B cell (primary cell): Measurements from ENCODE around the gene DISP2.

ENCODE experiments used
- EZH2 ChIP-seq: IDR thresholded peaks from 2 replicates; pipeline ENCODE4 v1.6.1; 2012; ENCODE audit warnings: borderline replicate concordance, low read depth, mild to moderate bottlenecking, moderate library complexity, low read length; ENCODE audit not compliant: insufficient read depth, poor library complexity, severe bottlenecking
- TF ChIP-seq, protein P1 (sequence below): fragments of 200-600 bp; IDR thresholded peaks from one replicate; pipeline ENCODE4 v1.8.0; 2022; ENCODE audit warnings: antibody characterized with exemption, mild to moderate bottlenecking

GRCh38 chr15:40310993-40311392 lies 47.0 kb upstream of the DISP2 start:
- TF ChIP-seq, protein P1, sequence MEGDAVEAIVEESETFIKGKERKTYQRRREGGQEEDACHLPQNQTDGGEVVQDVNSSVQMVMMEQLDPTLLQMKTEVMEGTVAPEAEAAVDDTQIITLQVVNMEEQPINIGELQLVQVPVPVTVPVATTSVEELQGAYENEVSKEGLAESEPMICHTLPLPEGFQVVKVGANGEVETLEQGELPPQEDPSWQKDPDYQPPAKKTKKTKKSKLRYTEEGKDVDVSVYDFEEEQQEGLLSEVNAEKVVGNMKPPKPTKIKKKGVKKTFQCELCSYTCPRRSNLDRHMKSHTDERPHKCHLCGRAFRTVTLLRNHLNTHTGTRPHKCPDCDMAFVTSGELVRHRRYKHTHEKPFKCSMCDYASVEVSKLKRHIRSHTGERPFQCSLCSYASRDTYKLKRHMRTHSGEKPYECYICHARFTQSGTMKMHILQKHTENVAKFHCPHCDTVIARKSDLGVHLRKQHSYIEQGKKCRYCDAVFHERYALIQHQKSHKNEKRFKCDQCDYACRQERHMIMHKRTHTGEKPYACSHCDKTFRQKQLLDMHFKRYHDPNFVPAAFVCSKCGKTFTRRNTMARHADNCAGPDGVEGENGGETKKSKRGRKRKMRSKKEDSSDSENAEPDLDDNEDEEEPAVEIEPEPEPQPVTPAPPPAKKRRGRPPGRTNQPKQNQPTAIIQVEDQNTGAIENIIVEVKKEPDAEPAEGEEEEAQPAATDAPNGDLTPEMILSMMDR = no peak
- TF ChIP-seq EZH2 = no peak
